Esophagus squamous epithelium (tissue), 5 donors: ENCODE measurements around the gene C4orf33. TPM values are rescaled to one million over a fixed set of nuclear protein-coding genes. Genes with fewer than 3 reads are reported as not detected.
"Not testable (repeated sequence)": the region's sequence is repeated elsewhere in the genome, so short reads cannot be mapped to it uniquely, and the experiment has no call there.

Source experiments
- DNase-seq: peaks from one replicate; lab custom pipeline; 2025; lab: John Stamatoyannopoulos, UW
- H3K27ac ChIP-seq, 4 donors: fragments of 200-600 bp; sonication (generic); one replicate each; pipeline ENCODE4 v1.5.1; 2016 to 2019; ENCODE audit warnings: mild to moderate bottlenecking in 1 of 4
- H3K27me3 ChIP-seq, 4 donors: fragments of 200-600 bp; sonication (generic); 1 replicate in 3 of 4; 2 replicates in 1 of 4; pipeline versions ENCODE4 v1.5.1 to v1.6.0; 2017 to 2021; ENCODE audit warnings: antibody characterized with exemption in 1 of 4
- H3K36me3 ChIP-seq, 3 donors: fragments of 200-600 bp; sonication (generic); one replicate each; pipeline ENCODE4 v1.5.1; 2016 to 2019
- H3K4me1 ChIP-seq, 3 donors: fragments of 200-600 bp; sonication (generic); one replicate each; pipeline ENCODE4 v1.5.1; 2017 to 2019
- H3K4me3 ChIP-seq, 4 donors: fragments of 200-600 bp; sonication (generic); 1 replicate in 3 of 4; 2 replicates in 1 of 4; pipeline ENCODE4 v1.5.1; 2016 to 2019; ENCODE audit warnings: mild to moderate bottlenecking in 2 of 4, moderate library complexity in 1 of 4
- H3K9me3 ChIP-seq, 3 donors: fragments of 200-600 bp; sonication (generic); one replicate each; pipeline ENCODE4 v1.5.1; 2016 to 2019
- CTCF ChIP-seq, 6 experiments: fragments of 450-650 bp in 4 of 6; fragments of 200-600 bp in 2 of 6; sonication (generic) in 2 of 6; IDR thresholded peaks; one replicate each; pipeline ENCODE4 v1.5.1; 2016 to 2019; ENCODE audit warnings: antibody characterized with exemption in 6 of 6, mild to moderate bottlenecking in 4 of 6, moderate library complexity in 4 of 6
- POLR2A ChIP-seq, 4 donors: fragments of 450-650 bp; IDR thresholded peaks; one replicate each; pipeline ENCODE4 v1.6.1; 2017; ENCODE audit warnings: antibody characterized with exemption in 4 of 4, mild to moderate bottlenecking in 4 of 4, moderate library complexity in 3 of 4
- WGBS, 2 donors: methylation state at CpG; one replicate each; pipeline ENCODE4 v1.1.5; 2018; 5-methylcytosine and 5-hydroxymethylcytosine counted together
- intact Hi-C: fragments of 100-400 bp; cut with DNase I; formaldehyde crosslinking; loops from one replicate; pipeline ENCODE4 v1.15.0; 2022
- total RNA-seq, 4 donors: library from RNA; depleted of rRNA; stranded (reverse); fragments of >200 nt; gene quantifications; one replicate each; pipeline ENCODE4 v1.1.0, GENCODE V29; 2016
- donor health status: DM: yes; HTN: yes; CAD: no.

Gene C4orf33
- total RNA-seq, 4 donors from 2014 or later, result 8.8 to 15.7 (median 10.8) TPM

- no peak overlapping the region for H3K27ac ChIP-seq
- H3K36me3 ChIP-seq, result no peaks in the 10 kb centered on the region
- no peaks in the 10 kb centered on the region for H3K4me1 ChIP-seq
- 88% methylated on average over 5 of the region's 5 CpGs; no CpG with 5 or more reads in 1 of the 2 donors for WGBS, 2 donors
- TF ChIP-seq CTCF (IDR thresholded peaks at IDR 0.05), result no peak
- TF ChIP-seq POLR2A (IDR thresholded peaks at IDR 0.05), result no peak
- no peaks in the 10 kb centered on the region for H3K27me3 ChIP-seq
- H3K4me3 ChIP-seq, result no peak overlapping the region
- intact Hi-C loops, result no loop called here
- H3K9me3 ChIP-seq, result no peaks in the 10 kb centered on the region
- DNase-seq, result no peak
These were observed 21.8 kb downstream of the C4orf33 start for GRCh38 chr4:129117705-129118104.

- WGBS, 2 donors, result 89 to 90% methylated on average over 3 to 5 of the region's 5 CpGs
- intact Hi-C loops, H3K4me1 ChIP-seq, DNase-seq, H3K27me3 ChIP-seq, H3K9me3 ChIP-seq, H3K27ac ChIP-seq, H3K4me3 ChIP-seq, H3K36me3 ChIP-seq: not testable (repeated sequence)
These were observed 30.7 kb downstream of the C4orf33 start for GRCh38 chr4:129126614-129127013.

GRCh38 chr4:129129143-129129542 lies 33.2 kb downstream of the C4orf33 start:
- 75 to 78% methylated on average over 2 of the region's 2 CpGs for WGBS, 2 donors
- H3K27me3 ChIP-seq, result no peaks in the 10 kb centered on the region
- no peak overlapping the region for H3K27ac ChIP-seq
- H3K4me3 ChIP-seq, result no peak overlapping the region
- no peaks in the 10 kb centered on the region for H3K36me3 ChIP-seq
- no peak for TF ChIP-seq POLR2A (IDR thresholded peaks at IDR 0.05)
- TF ChIP-seq CTCF (IDR thresholded peaks at IDR 0.05), result no peak
- intact Hi-C loops, result no loop called here
- DNase-seq, result no peak
- no peaks in the 10 kb centered on the region for H3K4me1 ChIP-seq
- H3K9me3 ChIP-seq, result peaks cover 0 to 8% (median 0%) of the 10 kb centered on the region in 3 donors

- H3K4me3 ChIP-seq, result no peak overlapping the region
- WGBS, 2 donors, result 71 to 78% methylated on average over 2 of the region's 2 CpGs
- DNase-seq, result no peak
- H3K9me3 ChIP-seq, result peaks cover 0 to 8% (median 0%) of the 10 kb centered on the region in 3 donors
- TF ChIP-seq POLR2A (IDR thresholded peaks at IDR 0.05) (no peak), CTCF (IDR thresholded peaks at IDR 0.05) (no peak)
- H3K27me3 ChIP-seq, result no peaks in the 10 kb centered on the region
- H3K36me3 ChIP-seq, result no peaks in the 10 kb centered on the region
- no peak overlapping the region for H3K27ac ChIP-seq
- H3K4me1 ChIP-seq, result no peaks in the 10 kb centered on the region
- intact Hi-C loops, result no loop called here
These were observed 35.4 kb downstream of the C4orf33 start for GRCh38 chr4:129131343-129131742.

- peaks cover 0 to 3% (median 0%) of the 10 kb centered on the region in 3 donors for H3K9me3 ChIP-seq
- H3K4me3 ChIP-seq, result no peak overlapping the region
- DNase-seq, result no peak
- H3K36me3 ChIP-seq, result no peaks in the 10 kb centered on the region
- no peaks in the 10 kb centered on the region for H3K4me1 ChIP-seq
- intact Hi-C loops, result no loop called here
- TF ChIP-seq CTCF (IDR thresholded peaks at IDR 0.05), result no peak
- TF ChIP-seq POLR2A (IDR thresholded peaks at IDR 0.05), result no peak
- H3K27ac ChIP-seq, result no peak overlapping the region
- H3K27me3 ChIP-seq, result no peaks in the 10 kb centered on the region
- whole genome bisulfite sequencing, 2 donors, result 93 to 98% methylated on average over 6 to 7 of the region's 8 CpGs
These were observed 40.5 kb downstream of the C4orf33 start for GRCh38 chr4:129136433-129136832.
